Stimulated activated CD4-positive, alpha-beta T cell treated with anti-CD3 and anti-CD28 coated beads, Interleukin-12 subunit alpha, Interleukin-12 subunit beta, amount 100 ng/mL, for 48 hours (primary cell): ENCODE data around the gene SLC16A4.

Source experiments
- DNase-seq, 3 donors: peaks; one replicate each; pipeline ENCODE4 v3.0.0-alpha.2; 2020; ENCODE audit warnings: low read depth in 2 of 3, low spot score in 1 of 3

SLC16A4 gene

GRCh38 chr1:110335265-110335664 is 55.6 kb downstream of the SLC16A4 start:
- DNase-seq, result no peak

GRCh38 chr1:110328700-110329099 is 62.1 kb downstream of the SLC16A4 start:
- no peak for DNase-seq

GRCh38 chr1:110328274-110328673 is 62.6 kb downstream of the SLC16A4 start:
- no peak for DNase-seq

- DNase-seq, result no peak
Measured at GRCh38 chr1:110326826-110327225, 64.0 kb downstream of the SLC16A4 start.

GRCh38 chr1:110324667-110325066 is 66.2 kb downstream of the SLC16A4 start:
- no peak for DNase-seq

GRCh38 chr1:110321846-110322245 is 69.0 kb downstream of the SLC16A4 start:
- DNase-seq, result no peak

- no peak for DNase-seq
Measured at GRCh38 chr1:110321045-110321444, 69.8 kb downstream of the SLC16A4 start.

- no peak for DNase-seq
Measured at GRCh38 chr1:110320168-110320518, 70.7 kb downstream of the SLC16A4 start.

GRCh38 chr1:110319332-110320167 is 71.3 kb downstream of the SLC16A4 start:
- DNase-seq, result no peak

- no peak for DNase-seq
Measured at GRCh38 chr1:110318046-110318445, 72.8 kb downstream of the SLC16A4 start.

GRCh38 chr1:110316735-110317134 is 74.1 kb downstream of the SLC16A4 start:
- DNase-seq, result no peak
